Esophagus squamous epithelium (tissue), 5 donors: ENCODE measurements around the gene TSGA10IP. TPM values are rescaled to one million over a fixed set of nuclear protein-coding genes. Genes with fewer than 3 reads are reported as not detected.
A peak's percentile ranks its signal among the peaks of the same experiment; 100 is the strongest.

Experiments
- DNase-seq: peaks from one replicate; lab custom pipeline; 2025; lab: John Stamatoyannopoulos, UW
- H3K27ac ChIP-seq, 4 donors: fragments of 200-600 bp; sonication (generic); one replicate each; pipeline ENCODE4 v1.5.1; 2016 to 2019; ENCODE audit warnings: mild to moderate bottlenecking in 1 of 4
- H3K27me3 ChIP-seq, 4 donors: fragments of 200-600 bp; sonication (generic); 1 replicate in 3 of 4; 2 replicates in 1 of 4; pipeline versions ENCODE4 v1.5.1 to v1.6.0; 2017 to 2021; ENCODE audit warnings: antibody characterized with exemption in 1 of 4
- H3K36me3 ChIP-seq, 3 donors: fragments of 200-600 bp; sonication (generic); one replicate each; pipeline ENCODE4 v1.5.1; 2016 to 2019
- H3K4me1 ChIP-seq, 3 donors: fragments of 200-600 bp; sonication (generic); one replicate each; pipeline ENCODE4 v1.5.1; 2017 to 2019
- H3K4me3 ChIP-seq, 4 donors: fragments of 200-600 bp; sonication (generic); 1 replicate in 3 of 4; 2 replicates in 1 of 4; pipeline ENCODE4 v1.5.1; 2016 to 2019; ENCODE audit warnings: mild to moderate bottlenecking in 2 of 4, moderate library complexity in 1 of 4
- H3K9me3 ChIP-seq, 3 donors: fragments of 200-600 bp; sonication (generic); one replicate each; pipeline ENCODE4 v1.5.1; 2016 to 2019
- POLR2A ChIP-seq, 4 donors: fragments of 450-650 bp; IDR thresholded peaks; one replicate each; pipeline ENCODE4 v1.6.1; 2017; ENCODE audit warnings: antibody characterized with exemption in 4 of 4, mild to moderate bottlenecking in 4 of 4, moderate library complexity in 3 of 4
- WGBS, 2 donors: methylation state at CpG; one replicate each; pipeline ENCODE4 v1.1.5; 2018; 5-methylcytosine and 5-hydroxymethylcytosine counted together
- intact Hi-C: fragments of 100-400 bp; cut with DNase I; formaldehyde crosslinking; loops from one replicate; pipeline ENCODE4 v1.15.0; 2022
- total RNA-seq, 4 donors: library from RNA; depleted of rRNA; stranded (reverse); fragments of >200 nt; gene quantifications; one replicate each; pipeline ENCODE4 v1.1.0, GENCODE V29; 2016
- TF ChIP-seq, protein P1 (sequence below), 6 experiments: fragments of 450-650 bp in 4 of 6; fragments of 200-600 bp in 2 of 6; sonication (generic) in 2 of 6; IDR thresholded peaks; one replicate each; pipeline ENCODE4 v1.5.1; 2016 to 2019; ENCODE audit warnings: antibody characterized with exemption in 6 of 6, mild to moderate bottlenecking in 4 of 6, moderate library complexity in 4 of 6
- donor health status: DM: yes; HTN: yes; CAD: no.

TSGA10IP gene
- total RNA-seq, 4 donors from 2014 or later = not detected

DNA sequence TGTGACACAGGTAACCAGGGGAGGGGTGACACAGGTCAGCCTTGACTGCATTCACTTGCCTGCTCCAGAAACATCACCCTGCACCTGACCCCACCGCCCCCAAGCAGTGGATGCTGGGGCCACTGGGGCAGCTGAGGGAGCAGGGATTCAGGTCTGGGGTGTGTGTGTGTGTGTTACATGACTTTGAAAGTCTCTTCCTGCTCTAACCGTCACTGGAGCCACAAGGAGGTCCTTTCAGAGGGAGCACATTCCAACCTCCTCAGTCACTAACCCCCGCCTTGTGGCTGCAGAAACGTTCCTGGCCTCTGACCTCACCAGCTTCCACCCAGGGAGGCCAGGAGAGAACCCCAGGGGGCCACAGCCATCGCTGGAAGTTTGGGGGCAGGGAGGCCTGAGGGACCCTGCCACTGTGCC is 42.2 kb upstream of the TSGA10IP start:
- peaks cover 5 to 36% (median 7%) of the 10 kb centered on the region in 3 donors for H3K4me1 ChIP-seq
- intact Hi-C loops = no loop called here
- no peaks in the 10 kb centered on the region for H3K36me3 ChIP-seq
- TF ChIP-seq, protein P1, sequence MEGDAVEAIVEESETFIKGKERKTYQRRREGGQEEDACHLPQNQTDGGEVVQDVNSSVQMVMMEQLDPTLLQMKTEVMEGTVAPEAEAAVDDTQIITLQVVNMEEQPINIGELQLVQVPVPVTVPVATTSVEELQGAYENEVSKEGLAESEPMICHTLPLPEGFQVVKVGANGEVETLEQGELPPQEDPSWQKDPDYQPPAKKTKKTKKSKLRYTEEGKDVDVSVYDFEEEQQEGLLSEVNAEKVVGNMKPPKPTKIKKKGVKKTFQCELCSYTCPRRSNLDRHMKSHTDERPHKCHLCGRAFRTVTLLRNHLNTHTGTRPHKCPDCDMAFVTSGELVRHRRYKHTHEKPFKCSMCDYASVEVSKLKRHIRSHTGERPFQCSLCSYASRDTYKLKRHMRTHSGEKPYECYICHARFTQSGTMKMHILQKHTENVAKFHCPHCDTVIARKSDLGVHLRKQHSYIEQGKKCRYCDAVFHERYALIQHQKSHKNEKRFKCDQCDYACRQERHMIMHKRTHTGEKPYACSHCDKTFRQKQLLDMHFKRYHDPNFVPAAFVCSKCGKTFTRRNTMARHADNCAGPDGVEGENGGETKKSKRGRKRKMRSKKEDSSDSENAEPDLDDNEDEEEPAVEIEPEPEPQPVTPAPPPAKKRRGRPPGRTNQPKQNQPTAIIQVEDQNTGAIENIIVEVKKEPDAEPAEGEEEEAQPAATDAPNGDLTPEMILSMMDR (IDR thresholded peaks at IDR 0.05) = no peak
- TF ChIP-seq POLR2A (IDR thresholded peaks at IDR 0.05) = no peak
- no peak overlapping the region for H3K4me3 ChIP-seq
- WGBS, 2 donors = 29 to 83% methylated on average over 1 to 2 of the region's 5 CpGs
- DNase-seq = no peak
- H3K27ac ChIP-seq = peak overlapping the region in 2 of 4 donors; percentile 20 to 40
- peaks cover 0 to 11% (median 0%) of the 10 kb centered on the region in 4 donors for H3K27me3 ChIP-seq
- no peaks in the 10 kb centered on the region for H3K9me3 ChIP-seq

DNA sequence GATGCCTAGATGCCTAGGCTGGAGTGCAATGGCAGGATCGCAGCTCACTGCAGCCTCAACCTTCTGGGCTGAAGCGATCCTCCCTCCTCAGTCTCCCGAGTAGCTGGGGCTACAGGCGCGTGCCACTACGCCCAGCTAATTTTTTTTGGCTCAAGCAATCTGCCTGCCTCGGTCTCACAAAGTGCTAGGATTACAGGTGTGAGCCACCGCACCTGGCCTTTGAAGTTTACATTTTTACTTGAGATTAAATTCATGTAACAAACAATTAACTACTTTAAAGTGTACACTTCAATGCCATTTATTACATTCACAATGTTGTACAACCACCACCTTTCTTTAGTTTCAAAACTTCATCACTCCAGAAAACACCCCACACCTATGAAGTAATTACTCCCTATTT is 41.6 kb upstream of the TSGA10IP start:
- Histone ChIP-seq H3K9me3 (no peaks in the 10 kb centered on the region), H3K27ac (no peak overlapping the region), H3K36me3 (no peaks in the 10 kb centered on the region), H3K4me1 (peaks cover 5 to 31% (median 7%) of the 10 kb centered on the region in 3 donors), H3K27me3 (peaks cover 0 to 11% (median 0%) of the 10 kb centered on the region in 4 donors), H3K4me3 (no peak overlapping the region)
- no peak for DNase-seq
- TF ChIP-seq, protein P1 (IDR thresholded peaks at IDR 0.05) = no peak
- no peak for TF ChIP-seq POLR2A (IDR thresholded peaks at IDR 0.05)
- WGBS, 2 donors = 71 to 74% methylated on average over 8 of the region's 8 CpGs
- intact Hi-C loops = no loop called here

DNA sequence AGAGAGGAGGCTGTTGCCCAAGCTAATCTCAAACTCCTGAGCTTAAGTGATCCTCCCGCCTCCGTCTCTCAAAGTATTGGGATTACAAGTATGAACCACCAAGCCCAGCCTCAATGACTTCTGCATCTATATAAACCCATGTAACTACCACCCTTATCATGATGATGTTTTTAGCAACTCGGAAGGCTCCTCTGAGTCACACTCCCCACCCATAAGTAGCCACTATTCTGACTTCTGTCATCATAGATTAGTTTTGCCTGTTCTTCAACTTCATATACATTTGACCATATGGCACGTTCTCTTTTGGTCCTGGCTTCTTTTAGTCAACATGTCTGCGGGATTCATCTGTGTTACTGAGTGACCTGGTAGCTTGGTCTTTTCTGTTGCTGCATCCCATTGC is 38.7 kb upstream of the TSGA10IP start:
- intact Hi-C loops = no loop called here
- H3K4me1 ChIP-seq = peaks cover 0 to 13% (median 4%) of the 10 kb centered on the region in 3 donors
- no peak overlapping the region for H3K4me3 ChIP-seq
- no peak for DNase-seq
- 72 to 76% methylated on average over 5 of the region's 5 CpGs for WGBS, 2 donors
- H3K27ac ChIP-seq = no peak overlapping the region
- no peaks in the 10 kb centered on the region for H3K9me3 ChIP-seq
- no peaks in the 10 kb centered on the region for H3K36me3 ChIP-seq
- no peak for TF ChIP-seq POLR2A (IDR thresholded peaks at IDR 0.05)
- TF ChIP-seq, protein P1 (IDR thresholded peaks at IDR 0.05) = no peak
- no peaks in the 10 kb centered on the region for H3K27me3 ChIP-seq

DNA sequence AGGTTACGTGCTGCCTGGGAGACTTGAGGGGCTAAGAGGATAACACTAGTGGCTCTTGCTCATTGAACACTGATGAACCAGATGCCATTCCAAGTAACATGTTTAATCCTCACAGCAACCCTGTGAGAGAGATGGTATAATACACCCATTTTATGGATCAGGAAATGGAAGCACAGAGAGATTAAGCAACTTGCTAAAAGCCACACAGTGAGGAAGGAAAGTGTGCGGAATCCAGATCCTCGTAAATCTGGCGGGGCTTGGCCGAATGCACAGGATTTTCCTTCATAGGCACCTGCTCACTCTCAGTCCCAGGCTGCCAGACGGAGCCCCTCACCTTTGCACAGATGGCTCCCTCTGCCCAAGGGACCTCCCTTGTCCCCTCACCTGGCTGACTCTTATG is 37.4 kb upstream of the TSGA10IP start:
- DNase-seq = no peak
- no peaks in the 10 kb centered on the region for H3K27me3 ChIP-seq
- TF ChIP-seq, protein P1 (IDR thresholded peaks at IDR 0.05) = no peak
- no peak for TF ChIP-seq POLR2A (IDR thresholded peaks at IDR 0.05)
- H3K4me1 ChIP-seq = peaks cover 10 to 22% (median 17%) of the 10 kb centered on the region in 3 donors
- 86 to 88% methylated on average over 6 of the region's 6 CpGs for WGBS, 2 donors
- H3K4me3 ChIP-seq = no peak overlapping the region
- no peak overlapping the region for H3K27ac ChIP-seq
- H3K36me3 ChIP-seq = no peaks in the 10 kb centered on the region
- intact Hi-C loops = no loop called here
- no peaks in the 10 kb centered on the region for H3K9me3 ChIP-seq

DNA sequence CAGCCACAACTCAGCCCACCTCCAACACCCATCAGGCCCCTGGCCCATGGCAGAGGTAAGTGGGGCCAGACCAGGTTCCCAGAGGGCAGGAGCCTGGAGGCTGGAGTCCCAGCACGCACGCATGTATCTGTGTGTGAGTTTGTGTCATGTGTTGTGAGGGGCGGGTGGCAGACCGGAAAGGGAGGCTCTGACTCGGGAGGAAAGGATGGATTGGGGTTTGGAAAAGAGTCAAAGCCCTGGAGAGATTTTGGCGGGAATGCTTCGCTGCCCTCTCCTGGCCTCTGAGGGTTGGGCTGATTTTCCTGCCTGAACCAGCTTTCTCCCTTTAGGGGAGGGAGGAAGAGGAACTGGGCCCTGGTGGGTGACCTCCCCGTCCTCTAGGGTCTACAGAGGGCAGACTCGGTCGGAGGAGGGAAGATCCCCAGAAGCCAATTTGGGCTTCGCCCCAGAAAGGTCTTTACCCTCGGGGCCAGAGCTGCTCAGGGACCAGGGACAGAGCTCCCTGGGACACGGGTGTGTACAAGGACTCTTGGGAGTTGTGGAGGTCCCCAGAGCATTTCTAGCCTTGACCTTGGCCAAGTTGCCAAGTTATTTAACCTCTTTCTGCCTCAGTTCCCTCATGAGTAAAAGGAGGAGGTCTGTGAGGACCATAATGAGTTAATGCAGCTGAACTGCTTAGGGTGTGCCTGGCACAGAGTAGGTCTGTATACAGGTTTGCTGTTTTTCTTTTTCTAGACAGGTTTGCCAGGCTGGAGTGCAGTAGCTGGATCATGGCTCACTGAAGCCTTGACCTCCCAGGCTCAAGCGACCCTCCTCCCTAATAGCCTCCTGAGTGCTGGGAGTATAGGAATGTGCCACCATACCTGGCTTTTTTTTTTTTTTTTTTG is 33.4 kb upstream of the TSGA10IP start:
- TF ChIP-seq POLR2A (IDR thresholded peaks at IDR 0.05) = peak in 1 of 4 donors; percentile 21
- TF ChIP-seq, protein P1 (IDR thresholded peaks at IDR 0.05) = peak in 3 of 6 experiments; percentile 20 to 34 (median 34)
- intact Hi-C loops = no loop called here
- Histone ChIP-seq H3K9me3 (no peaks in the 10 kb centered on the region), H3K4me3 (no peak overlapping the region), H3K4me1 (peaks cover 37 to 60% (median 44%) of the 10 kb centered on the region in 3 donors), H3K27me3 (no peaks in the 10 kb centered on the region), H3K27ac (peak overlapping the region; percentile 54 to 81 (median 60)), H3K36me3 (peaks cover 0 to under 1% (median 0%) of the 10 kb centered on the region in 3 donors)
- no peak for DNase-seq
- 7 to 40% methylated on average over 9 to 12 of the region's 14 CpGs for WGBS, 2 donors
